Fibroblast of lung (primary cell): ENCODE results near the gene RFXANK. TPM values are rescaled to one million over a fixed set of nuclear protein-coding genes. Genes with fewer than 3 reads are reported as not detected.

Experiments
- DNase-seq, 2 donors: peaks; one replicate each; pipeline versions ENCODE4 v3.0.0 to v3.0.0-alpha.2; 2010; ENCODE audit warnings: low read depth in 2 of 2
- H2AFZ ChIP-seq: 2 replicates; pipeline ENCODE4 v1.5.1; 2012; ENCODE audit warnings: low read length, control low read depth, inconsistent platforms
- H3K27ac ChIP-seq: 2 replicates; pipeline ENCODE4 v1.5.1; 2011; ENCODE audit warnings: low read length, control low read depth; ENCODE audit not compliant: insufficient read depth
- H3K27me3 ChIP-seq: 2 replicates; pipeline ENCODE4 v1.5.1; 2011; ENCODE audit warnings: mild to moderate bottlenecking, low read length; ENCODE audit not compliant: control insufficient read depth, insufficient read depth
- H3K36me3 ChIP-seq: 2 replicates; pipeline ENCODE4 v1.5.1; 2011; ENCODE audit warnings: low read length; ENCODE audit not compliant: control insufficient read depth, insufficient read depth
- H3K4me1 ChIP-seq: 2 replicates; pipeline ENCODE4 v1.5.1; 2011; ENCODE audit warnings: low read length; ENCODE audit not compliant: control insufficient read depth, insufficient read depth; ENCODE audit errors: extremely low read depth
- H3K4me2 ChIP-seq: 2 replicates; pipeline ENCODE4 v1.5.1; 2011; ENCODE audit warnings: low read length, control low read depth; ENCODE audit not compliant: insufficient read depth; ENCODE audit errors: extremely low read depth
- H3K4me3 ChIP-seq, 4 experiments: fragments of 200-600 bp in 1 of 4; sonication (generic) in 1 of 4; replicated peaks in 1 of 4; 2 replicates each; pipeline ENCODE4 v1.5.1; 2011 to 2016; ENCODE audit warnings: low read length in 4 of 4, low read depth in 3 of 4, mild to moderate bottlenecking in 3 of 4, control low read depth in 2 of 4, inconsistent platforms in 1 of 4, mixed read lengths in 1 of 4; ENCODE audit not compliant: insufficient read depth in 1 of 4; ENCODE audit errors: control extremely low read depth in 1 of 4
- H3K79me2 ChIP-seq: 2 replicates; pipeline ENCODE4 v1.5.1; 2012; ENCODE audit warnings: mild to moderate bottlenecking, low read length, inconsistent platforms; ENCODE audit not compliant: control insufficient read depth, insufficient read depth
- H3K9ac ChIP-seq: 2 replicates; pipeline ENCODE4 v1.5.1; 2011; ENCODE audit warnings: mild to moderate bottlenecking, low read length, control low read depth; ENCODE audit not compliant: insufficient read depth
- H3K9me3 ChIP-seq: 2 replicates; pipeline ENCODE4 v1.5.1; 2012; ENCODE audit warnings: low read depth, low read length; ENCODE audit not compliant: control insufficient read depth, insufficient read depth
- H4K20me1 ChIP-seq: 2 replicates; pipeline ENCODE4 v1.5.1; 2011; ENCODE audit warnings: low read length; ENCODE audit not compliant: control insufficient read depth, insufficient read depth; ENCODE audit errors: extremely low read depth
- CTCF ChIP-seq, 2 donors: IDR thresholded peaks in 1 of 2; conservative IDR thresholded peaks in 1 of 2; 1 replicate in 1 of 2; 2 replicates in 1 of 2; pipeline ENCODE4 v1.5.1; 2011 to 2012; ENCODE audit warnings: low read length in 2 of 2, control low read depth in 1 of 2, inconsistent platforms in 1 of 2, low read depth in 1 of 2, mild to moderate bottlenecking in 1 of 2
- EZH2 ChIP-seq: IDR thresholded peaks from 2 replicates; pipeline ENCODE4 v1.5.1; 2012; ENCODE audit warnings: low read length, control low read depth, mild to moderate bottlenecking; ENCODE audit errors: missing control alignments
- polyA plus RNA-seq, 2 donors: library from polyadenylated mRNA; depleted of rRNA in 1 of 2; stranded (reverse) in 1 of 2; unstranded in 1 of 2; fragments of >200 nt; gene quantifications; 2 replicates each; pipeline ENCODE4 v1.2.1, GENCODE V29; 2011 to 2012; ENCODE audit warnings: missing spikeins in 1 of 2
- total RNA-seq: library from RNA; depleted of rRNA; stranded (reverse); fragments of >200 nt; gene quantifications from 2 replicates; pipeline ENCODE4 v1.2.1, GENCODE V29; 2014

The RFXANK gene
- total and polyA plus RNA-seq, 2 donors (not counting 1 experiment from before 2014, with no cell fraction given), result 31.9 to 65.2 TPM

- Histone ChIP-seq H3K27ac (no peak overlapping the region), H3K27me3 (no peaks in the 10 kb centered on the region), H3K4me2 (no peak overlapping the region), H3K79me2 (no peaks in the 10 kb centered on the region), H3K9me3 (no peaks in the 10 kb centered on the region), H4K20me1 (no peaks in the 10 kb centered on the region), H2AFZ (no peak overlapping the region), H3K36me3 (no peaks in the 10 kb centered on the region), H3K4me3 (no peak overlapping the region), H3K9ac (no peak overlapping the region), H3K4me1 (no peaks in the 10 kb centered on the region)
- TF ChIP-seq EZH2 (no peak), CTCF (conservative IDR thresholded peaks at IDR 0.05 in 1 of 2, IDR thresholded peaks at IDR 0.05 in 1 of 2; ENCODE audit: low read depth in 1 of 2, low read length in 2 of 2) (no peak)
- DNase-seq, result no peak
Observed at GRCh38 chr19:19232261-19232721, 40.2 kb downstream of the RFXANK start.

GRCh38 chr19:19234220-19234816 is 42.3 kb downstream of the RFXANK start:
- H3K79me2 ChIP-seq, result no peaks in the 10 kb centered on the region
- TF ChIP-seq CTCF (conservative IDR thresholded peaks at IDR 0.05 in 1 of 2, IDR thresholded peaks at IDR 0.05 in 1 of 2; ENCODE audit: low read depth in 1 of 2, low read length in 2 of 2) (no peak), EZH2 (no peak)

GRCh38 chr19:19236173-19236572 is 44.1 kb downstream of the RFXANK start:
- Histone ChIP-seq H3K4me2 (no peak overlapping the region), H3K4me1 (no peaks in the 10 kb centered on the region), H3K9ac (no peak overlapping the region), H3K27me3 (no peaks in the 10 kb centered on the region), H4K20me1 (no peaks in the 10 kb centered on the region), H2AFZ (no peak overlapping the region), H3K27ac (no peak overlapping the region), H3K9me3 (no peaks in the 10 kb centered on the region), H3K4me3 (no peak overlapping the region), H3K79me2 (no peaks in the 10 kb centered on the region), H3K36me3 (no peaks in the 10 kb centered on the region)
- TF ChIP-seq EZH2, result no peak
- no peak for DNase-seq

More at GRCh38 chr19:19234220-19234816, 42.3 kb downstream of the RFXANK start:
- Histone ChIP-seq H3K27ac (no peak overlapping the region), H2AFZ (no peak overlapping the region), H3K36me3 (no peaks in the 10 kb centered on the region), H3K4me3 (no peak overlapping the region), H3K9me3 (no peaks in the 10 kb centered on the region), H3K27me3 (no peaks in the 10 kb centered on the region), H3K4me2 (no peak overlapping the region), H3K4me1 (no peaks in the 10 kb centered on the region), H4K20me1 (no peaks in the 10 kb centered on the region), H3K9ac (no peak overlapping the region)
- DNase-seq, result no peak
